Measurements from ENCODE around the gene UAP1L1.
"Not testable (repeated sequence)": the region's sequence is repeated elsewhere in the genome, so short reads cannot be mapped to it uniquely, and the experiment has no call there.

UAP1L1 gene, protein sequence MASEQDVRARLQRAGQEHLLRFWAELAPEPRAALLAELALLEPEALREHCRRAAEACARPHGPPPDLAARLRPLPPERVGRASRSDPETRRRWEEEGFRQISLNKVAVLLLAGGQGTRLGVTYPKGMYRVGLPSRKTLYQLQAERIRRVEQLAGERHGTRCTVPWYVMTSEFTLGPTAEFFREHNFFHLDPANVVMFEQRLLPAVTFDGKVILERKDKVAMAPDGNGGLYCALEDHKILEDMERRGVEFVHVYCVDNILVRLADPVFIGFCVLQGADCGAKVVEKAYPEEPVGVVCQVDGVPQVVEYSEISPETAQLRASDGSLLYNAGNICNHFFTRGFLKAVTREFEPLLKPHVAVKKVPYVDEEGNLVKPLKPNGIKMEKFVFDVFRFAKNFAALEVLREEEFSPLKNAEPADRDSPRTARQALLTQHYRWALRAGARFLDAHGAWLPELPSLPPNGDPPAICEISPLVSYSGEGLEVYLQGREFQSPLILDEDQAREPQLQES

GRCh38 chr9:137077010-137077747, at the start of gene UAP1L1:
TSS of gene UAP1L1 (plus strand) at chr9:137077517. CDS start at chr9:137077533, 16 bp downstream.
- peaks cover 62% of the 10 kb centered on the region for H3K27me3 ChIP-seq (ENCODE audit: insufficient read depth, low read length)
- no peaks in the 10 kb centered on the region for H3K9me3 ChIP-seq (ENCODE audit: insufficient read depth, low read depth, low read length)
- H3K4me3 ChIP-seq (ENCODE audit: low read length): peak within 1 kb of the TSS; percentile 58
- H3K4me1 ChIP-seq (ENCODE audit: insufficient read depth, low read length): peaks cover 8% of the 10 kb centered on the region; the same call in 1 of the 2 replicates
- H3K9ac ChIP-seq (ENCODE audit: low read depth, low read length): no peak within 1 kb of the TSS
- no peak within 1 kb of the TSS for H3K27ac ChIP-seq (ENCODE audit: low read length)
- no peaks in the 10 kb centered on the region for H3K36me3 ChIP-seq (ENCODE audit: insufficient read depth, low read depth, low read length)

DNA sequence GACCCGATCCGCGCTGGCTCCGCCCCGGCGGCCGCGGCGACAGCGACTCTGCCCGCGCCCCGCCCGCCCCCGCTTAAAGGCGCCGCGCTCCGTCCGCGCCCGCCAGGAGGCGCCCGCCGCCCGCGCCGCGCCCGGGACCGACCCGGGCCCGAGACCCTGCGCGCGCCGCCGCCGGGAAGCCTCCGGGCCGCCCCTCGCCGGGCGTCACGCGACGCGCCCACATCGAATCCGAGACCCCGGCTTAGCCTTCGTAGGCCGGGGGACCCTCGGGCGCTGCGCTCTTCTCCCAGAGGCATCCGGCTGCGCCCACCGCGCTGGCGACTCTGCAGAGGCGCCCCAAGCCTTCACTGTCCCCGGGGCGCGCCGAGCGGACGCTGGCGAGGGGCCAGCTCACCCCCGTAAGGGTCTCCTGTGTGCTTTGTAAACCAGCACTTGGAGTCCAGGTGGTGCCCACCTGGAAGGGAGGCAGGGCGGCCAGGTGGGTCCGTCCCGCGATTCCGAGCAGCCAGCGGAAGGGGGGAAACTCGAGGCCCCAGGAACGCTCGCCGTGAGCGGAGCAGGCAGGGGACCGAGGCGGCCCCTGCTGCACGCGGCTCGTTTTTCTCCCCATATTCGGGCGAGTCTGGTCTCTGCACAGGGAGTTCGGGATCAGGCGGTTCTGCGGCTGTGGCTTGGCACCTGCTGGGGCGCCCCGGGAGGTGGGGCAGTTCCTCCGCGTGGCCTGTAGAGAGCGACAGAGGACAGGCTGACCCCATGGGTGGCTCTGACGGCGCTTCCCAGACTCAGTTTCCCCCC, 48.9 kb upstream of the UAP1L1 start:
- Histone ChIP-seq H3K36me3 (ENCODE audit: insufficient read depth, low read depth, low read length) (no peaks in the 10 kb centered on the region), H3K4me3 (ENCODE audit: low read length) (peak overlapping the region; percentile 62), H3K9me3 (ENCODE audit: insufficient read depth, low read depth, low read length) (no peaks in the 10 kb centered on the region), H3K9ac (ENCODE audit: low read depth, low read length) (no peak overlapping the region), H3K27ac (ENCODE audit: low read length) (no peak overlapping the region), H3K27me3 (ENCODE audit: insufficient read depth, low read length) (peaks cover 25% of the 10 kb centered on the region), H3K4me1 (ENCODE audit: insufficient read depth, low read length) (no peaks in the 10 kb centered on the region)

DNA sequence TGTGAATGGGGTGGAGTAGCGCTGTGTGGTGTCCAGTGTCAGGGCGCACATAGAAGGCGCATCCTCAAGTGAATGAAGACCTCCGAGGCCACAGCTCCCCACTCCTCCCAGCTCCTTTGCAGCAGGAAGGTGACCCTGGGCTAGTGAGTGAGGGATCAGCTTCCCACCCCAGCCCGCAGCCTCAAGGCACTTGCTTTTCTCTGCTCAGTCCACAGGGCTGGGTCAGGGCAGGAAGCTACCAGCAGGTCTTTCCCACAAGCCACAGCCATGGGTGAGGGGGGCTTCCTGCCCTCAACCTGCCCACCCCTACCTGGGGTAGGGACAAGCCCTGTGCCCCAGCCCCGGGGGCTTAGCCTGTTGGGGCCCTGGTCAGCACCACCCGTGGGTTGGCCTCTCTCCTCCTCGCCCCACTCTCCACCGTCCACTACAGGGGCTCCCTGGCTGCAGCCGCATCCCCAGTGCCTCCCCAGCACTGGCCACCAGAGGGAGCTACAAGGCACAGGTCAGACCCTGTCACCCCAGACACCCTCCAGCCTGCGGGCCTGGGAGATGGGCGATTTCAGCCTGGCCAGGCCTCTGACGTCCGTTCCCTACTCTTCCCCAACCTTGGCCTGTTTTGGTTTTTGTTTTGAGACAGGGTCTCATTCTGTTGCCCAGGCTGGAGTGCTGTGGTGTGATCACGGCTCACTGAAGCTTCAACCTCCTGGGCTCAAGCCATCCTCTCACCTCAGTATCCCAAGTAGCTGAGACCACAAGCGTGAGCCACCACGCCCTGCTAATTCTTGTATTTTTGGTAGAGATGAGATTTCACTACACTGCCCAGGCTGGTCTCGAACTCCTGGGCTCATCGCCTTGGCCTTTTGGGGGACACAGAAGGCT, 48.0 kb upstream of the UAP1L1 start:
- no peak overlapping the region for H3K9ac ChIP-seq (ENCODE audit: low read depth, low read length)
- peaks cover 25% of the 10 kb centered on the region for H3K27me3 ChIP-seq (ENCODE audit: insufficient read depth, low read length)
- no peaks in the 10 kb centered on the region for H3K36me3 ChIP-seq (ENCODE audit: insufficient read depth, low read depth, low read length)
- H3K9me3 ChIP-seq (ENCODE audit: insufficient read depth, low read depth, low read length): no peaks in the 10 kb centered on the region
- H3K4me3 ChIP-seq (ENCODE audit: low read length): peak overlapping the region; percentile 62; the same call in 1 of the 2 replicates
- H3K4me1 ChIP-seq (ENCODE audit: insufficient read depth, low read length): no peaks in the 10 kb centered on the region
- no peak overlapping the region for H3K27ac ChIP-seq (ENCODE audit: low read length)

- H3K4me1 ChIP-seq (ENCODE audit: insufficient read depth, low read length): no peaks in the 10 kb centered on the region
- H3K9ac ChIP-seq (ENCODE audit: low read depth, low read length): no peak overlapping the region
Measured at GRCh38 chr9:137030006-137030405, 47.3 kb upstream of the UAP1L1 start.

GRCh38 chr9:137030538-137031527, 46.5 kb upstream of the UAP1L1 start:
- H3K4me1 ChIP-seq (ENCODE audit: insufficient read depth, low read length): no peaks in the 10 kb centered on the region

More at GRCh38 chr9:137030006-137030405, 47.3 kb upstream of the UAP1L1 start:
- Histone ChIP-seq H3K27ac (ENCODE audit: low read length) (no peak overlapping the region), H3K36me3 (ENCODE audit: insufficient read depth, low read depth, low read length) (no peaks in the 10 kb centered on the region), H3K9me3 (ENCODE audit: insufficient read depth, low read depth, low read length) (no peaks in the 10 kb centered on the region), H3K27me3 (ENCODE audit: insufficient read depth, low read length) (peaks cover 32% of the 10 kb centered on the region), H3K4me3 (ENCODE audit: low read length) (no peak overlapping the region)

GRCh38 chr9:137031904-137032640, 45.2 kb upstream of the UAP1L1 start, which contains the start of gene FUT7:
TSS of gene FUT7 (minus strand) at chr9:137032088. CDS start at chr9:137031991, 97 bp downstream.
- H3K36me3 ChIP-seq (ENCODE audit: insufficient read depth, low read depth, low read length): no peaks in the 10 kb centered on the region
- H3K4me1 ChIP-seq (ENCODE audit: insufficient read depth, low read length): no peaks in the 10 kb centered on the region
- H3K27ac ChIP-seq (ENCODE audit: low read length): no peak within 1 kb of the TSS
- H3K4me3 ChIP-seq (ENCODE audit: low read length): no peak within 1 kb of the TSS
- no peaks in the 10 kb centered on the region for H3K9me3 ChIP-seq (ENCODE audit: insufficient read depth, low read depth, low read length)
- peaks cover 25% of the 10 kb centered on the region for H3K27me3 ChIP-seq (ENCODE audit: insufficient read depth, low read length)
- no peak within 1 kb of the TSS for H3K9ac ChIP-seq (ENCODE audit: low read depth, low read length)

More at GRCh38 chr9:137030538-137031527, 46.5 kb upstream of the UAP1L1 start:
- H3K27ac ChIP-seq (ENCODE audit: low read length): no peak overlapping the region
- no peak overlapping the region for H3K4me3 ChIP-seq (ENCODE audit: low read length)
- H3K9ac ChIP-seq (ENCODE audit: low read depth, low read length): no peak overlapping the region
- peaks cover 33% of the 10 kb centered on the region for H3K27me3 ChIP-seq (ENCODE audit: insufficient read depth, low read length)
- no peaks in the 10 kb centered on the region for H3K9me3 ChIP-seq (ENCODE audit: insufficient read depth, low read depth, low read length)
- no peaks in the 10 kb centered on the region for H3K36me3 ChIP-seq (ENCODE audit: insufficient read depth, low read depth, low read length)

- H3K4me3 ChIP-seq (ENCODE audit: low read length): no peak overlapping the region
- peaks cover 19% of the 10 kb centered on the region for H3K27me3 ChIP-seq (ENCODE audit: insufficient read depth, low read length)
- H3K4me1 ChIP-seq (ENCODE audit: insufficient read depth, low read length): no peaks in the 10 kb centered on the region
- no peak overlapping the region for H3K27ac ChIP-seq (ENCODE audit: low read length)
- H3K9me3 ChIP-seq (ENCODE audit: insufficient read depth, low read depth, low read length): no peaks in the 10 kb centered on the region
- no peaks in the 10 kb centered on the region for H3K36me3 ChIP-seq (ENCODE audit: insufficient read depth, low read depth, low read length)
- H3K9ac ChIP-seq (ENCODE audit: low read depth, low read length): no peak overlapping the region
Measured at GRCh38 chr9:137032858-137033257, 44.5 kb upstream of the UAP1L1 start.

DNA sequence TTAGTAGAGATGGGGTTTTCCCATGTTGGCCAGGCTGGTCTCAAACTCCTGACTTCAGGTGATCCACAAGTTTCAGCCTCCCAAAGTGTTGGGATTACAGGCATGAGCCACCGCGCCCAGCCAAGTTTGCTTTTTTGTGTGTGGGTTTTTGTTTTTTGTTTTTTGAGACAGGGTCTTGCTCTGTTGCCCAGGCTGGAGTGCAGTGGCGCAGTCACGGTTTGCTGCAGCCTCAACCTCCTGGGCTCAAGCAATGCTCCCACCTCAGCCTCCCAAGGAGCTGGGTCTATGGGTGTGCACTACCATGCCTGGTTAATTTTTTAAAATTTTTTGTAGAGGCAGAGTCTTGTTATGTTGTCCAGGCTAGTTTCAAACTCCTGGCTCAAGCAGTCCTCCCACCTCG, 43.8 kb upstream of the UAP1L1 start:
- not testable (repeated sequence) for H3K4me1 ChIP-seq (ENCODE audit: insufficient read depth, low read length); H3K36me3 ChIP-seq (ENCODE audit: insufficient read depth, low read depth, low read length); H3K9me3 ChIP-seq (ENCODE audit: insufficient read depth, low read depth, low read length); H3K9ac ChIP-seq (ENCODE audit: low read depth, low read length); H3K4me3 ChIP-seq (ENCODE audit: low read length); H3K27ac ChIP-seq (ENCODE audit: low read length)
- peaks cover 17% of the 10 kb centered on the region for H3K27me3 ChIP-seq (ENCODE audit: insufficient read depth, low read length)

DNA sequence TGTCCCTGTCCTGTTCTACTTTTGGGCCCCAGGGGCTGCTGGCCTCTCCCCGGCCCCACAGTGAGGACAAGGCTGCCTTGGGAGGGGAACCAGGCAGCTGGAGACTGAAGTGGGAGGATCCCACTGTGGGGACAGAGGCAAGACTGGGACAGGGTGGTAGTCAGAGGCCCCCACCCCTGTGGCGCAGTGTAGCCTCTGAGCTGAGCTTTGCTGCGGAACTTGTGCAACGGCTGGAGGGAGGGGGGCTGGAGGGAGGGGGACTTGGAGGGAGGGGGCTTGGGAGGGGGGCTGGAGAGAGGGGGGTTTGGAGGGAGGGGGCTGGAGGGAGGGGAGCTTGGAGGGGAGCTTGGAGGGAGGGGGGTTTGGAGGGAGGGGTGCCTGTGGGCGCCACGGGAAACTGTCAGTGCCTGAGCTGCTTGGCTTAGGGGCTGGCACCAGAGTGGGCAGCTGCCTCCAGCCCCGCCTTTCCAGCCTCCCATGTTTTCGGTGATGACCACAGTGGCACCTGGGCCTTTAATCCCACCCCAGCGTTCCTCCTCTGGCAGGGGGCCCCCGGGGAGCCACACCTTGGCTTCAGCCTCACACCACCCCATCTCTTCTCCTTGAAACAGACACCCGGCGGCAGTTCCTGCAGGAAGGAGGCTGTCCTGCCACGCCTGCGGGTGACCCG, 43.1 kb upstream of the UAP1L1 start:
- H3K27me3 ChIP-seq (ENCODE audit: insufficient read depth, low read length): peaks cover 10% of the 10 kb centered on the region
- H3K36me3 ChIP-seq (ENCODE audit: insufficient read depth, low read depth, low read length): no peaks in the 10 kb centered on the region
- no peak overlapping the region for H3K9ac ChIP-seq (ENCODE audit: low read depth, low read length)
- no peaks in the 10 kb centered on the region for H3K4me1 ChIP-seq (ENCODE audit: insufficient read depth, low read length)
- H3K4me3 ChIP-seq (ENCODE audit: low read length): no peak overlapping the region
- H3K27ac ChIP-seq (ENCODE audit: low read length): no peak overlapping the region
- H3K9me3 ChIP-seq (ENCODE audit: insufficient read depth, low read depth, low read length): no peaks in the 10 kb centered on the region

All from iPS-20b (cell line).